B cell (primary cell): ENCODE measurements around the gene MOV10L1.

Experiments
- EZH2 ChIP-seq: IDR thresholded peaks from 2 replicates; pipeline ENCODE4 v1.6.1; 2012; ENCODE audit warnings: borderline replicate concordance, low read depth, mild to moderate bottlenecking, moderate library complexity, low read length; ENCODE audit not compliant: insufficient read depth, poor library complexity, severe bottlenecking
- TF ChIP-seq, protein P1 (sequence below): fragments of 200-600 bp; IDR thresholded peaks from one replicate; pipeline ENCODE4 v1.8.0; 2022; ENCODE audit warnings: antibody characterized with exemption, mild to moderate bottlenecking

DNA sequence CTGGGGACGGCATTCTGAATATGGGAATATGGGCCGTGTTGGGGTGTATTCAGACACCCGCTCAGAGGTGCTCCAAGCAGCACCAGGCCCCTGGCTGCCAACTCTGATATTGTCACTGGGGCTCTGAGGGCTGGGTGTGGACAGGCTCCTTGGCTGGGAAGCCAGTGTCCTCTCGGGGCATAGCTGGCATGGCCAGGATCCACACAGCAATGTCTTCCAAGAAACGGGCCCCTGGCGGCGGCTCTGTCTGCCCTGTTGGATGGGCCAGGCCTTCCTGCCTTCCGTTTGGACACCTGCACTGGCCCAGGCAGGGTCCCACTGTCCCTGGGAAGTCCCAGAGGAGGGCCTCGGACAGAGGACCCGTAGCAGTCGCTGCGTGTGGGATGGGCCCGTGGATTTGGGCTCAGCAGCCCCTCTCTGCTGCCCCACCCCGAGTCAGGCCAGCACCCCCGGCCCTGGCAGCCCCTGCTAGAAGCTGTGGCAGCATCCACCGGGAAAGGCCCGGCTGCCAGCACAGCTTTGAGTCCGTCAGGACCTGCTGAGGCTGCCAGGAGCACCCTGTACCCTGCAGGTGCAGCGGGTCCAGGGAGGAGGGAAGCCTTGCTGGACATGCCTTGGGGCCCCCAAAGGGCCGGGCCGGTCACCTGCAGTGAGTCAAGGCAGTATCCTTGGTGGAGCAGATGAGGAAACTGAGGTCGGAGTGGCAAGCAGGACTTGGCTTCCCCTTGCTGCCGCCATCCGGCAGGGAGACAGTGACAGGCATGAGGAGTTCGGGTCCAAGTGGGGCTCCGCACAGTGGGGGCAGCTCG is 84.8 kb downstream of the MOV10L1 start:
- TF ChIP-seq, protein P1, sequence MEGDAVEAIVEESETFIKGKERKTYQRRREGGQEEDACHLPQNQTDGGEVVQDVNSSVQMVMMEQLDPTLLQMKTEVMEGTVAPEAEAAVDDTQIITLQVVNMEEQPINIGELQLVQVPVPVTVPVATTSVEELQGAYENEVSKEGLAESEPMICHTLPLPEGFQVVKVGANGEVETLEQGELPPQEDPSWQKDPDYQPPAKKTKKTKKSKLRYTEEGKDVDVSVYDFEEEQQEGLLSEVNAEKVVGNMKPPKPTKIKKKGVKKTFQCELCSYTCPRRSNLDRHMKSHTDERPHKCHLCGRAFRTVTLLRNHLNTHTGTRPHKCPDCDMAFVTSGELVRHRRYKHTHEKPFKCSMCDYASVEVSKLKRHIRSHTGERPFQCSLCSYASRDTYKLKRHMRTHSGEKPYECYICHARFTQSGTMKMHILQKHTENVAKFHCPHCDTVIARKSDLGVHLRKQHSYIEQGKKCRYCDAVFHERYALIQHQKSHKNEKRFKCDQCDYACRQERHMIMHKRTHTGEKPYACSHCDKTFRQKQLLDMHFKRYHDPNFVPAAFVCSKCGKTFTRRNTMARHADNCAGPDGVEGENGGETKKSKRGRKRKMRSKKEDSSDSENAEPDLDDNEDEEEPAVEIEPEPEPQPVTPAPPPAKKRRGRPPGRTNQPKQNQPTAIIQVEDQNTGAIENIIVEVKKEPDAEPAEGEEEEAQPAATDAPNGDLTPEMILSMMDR: no peak
- no peak for TF ChIP-seq EZH2
